ENCODE results near the gene P2RY2. TPM values are rescaled to one million over a fixed set of nuclear protein-coding genes. Genes with fewer than 3 reads are reported as not detected.

Gene P2RY2
- total and polyA plus RNA-seq, 9 of the 15 experiments (the other 6 are each of a cell fraction or from before 2014, with no cell fraction given), result not detected

DNA sequence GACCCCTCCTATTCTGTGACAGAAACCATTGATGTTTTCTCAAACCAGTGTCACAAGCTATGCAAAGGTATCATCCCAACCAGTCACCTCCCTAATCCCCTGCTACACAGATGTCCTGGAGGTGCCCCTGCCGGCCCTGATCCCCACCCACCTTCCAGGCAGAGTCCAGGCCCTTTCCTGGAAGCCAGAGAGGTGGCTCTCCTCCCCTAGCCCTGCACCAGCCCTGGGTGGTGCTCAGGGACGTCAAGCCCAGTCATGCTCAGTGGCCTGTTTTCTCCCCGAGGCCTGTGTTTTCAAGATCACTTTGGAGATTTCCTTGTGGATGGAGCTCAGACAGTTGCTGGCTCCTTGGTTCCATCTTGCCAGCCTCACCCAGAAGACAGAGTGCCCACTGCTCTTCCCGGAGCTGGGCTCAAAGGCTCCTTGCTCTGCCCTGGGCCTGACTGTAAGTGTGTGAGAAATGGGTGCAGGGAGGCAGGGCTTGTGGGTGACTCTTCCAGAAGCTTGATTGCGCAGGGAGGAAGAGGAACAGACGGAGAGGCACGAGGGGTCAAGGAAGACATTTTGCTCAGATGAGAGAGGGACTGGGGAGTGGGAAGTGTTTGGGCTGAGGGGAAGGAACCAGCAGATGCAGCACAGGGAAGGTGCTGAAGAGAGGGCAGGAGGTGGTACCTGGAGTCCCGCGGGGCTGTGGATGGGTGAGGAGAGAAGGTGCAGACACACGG lies 65.4 kb downstream of the P2RY2 start:
- Histone ChIP-seq H2AFZ (ENCODE audit: low read depth, low read length) (0 out of 2 replicates have a peak overlapping the region, but pooled peaks have one; percentile 9), H3K79me2 (ENCODE audit: control insufficient read depth, insufficient read depth, low read length) (no peaks in the 10 kb centered on the region), H3K4me1 (replicated peaks in 1 of 2; ENCODE audit: control insufficient read depth in 2 of 2, insufficient read depth in 2 of 2, low read length in 2 of 2) (peaks cover 9 to 12% of the 10 kb centered on the region in 2 experiments; a peak in 4 of 5 replicates), H3K27ac (ENCODE audit: extremely low read depth, low read depth, low read length) (no peak overlapping the region), H3K36me3 (ENCODE audit: control insufficient read depth, insufficient read depth, low read length) (no peaks in the 10 kb centered on the region), H3K9me3 (replicated peaks; ENCODE audit: control insufficient read depth, insufficient read depth, low read depth, low read length) (no peaks in the 10 kb centered on the region), H3K4me3 (no peak overlapping the region), H4K20me1 (replicated peaks; ENCODE audit: control insufficient read depth, insufficient read depth, low read length) (no peaks in the 10 kb centered on the region; the same call in 1 of the 2 replicates), H3K9ac (ENCODE audit: insufficient read depth in 1 of 2, low read depth in 2 of 2, low read length in 2 of 2) (peak overlapping the region in 1 of 2 experiments; percentile 71; a peak in 1 of 4 replicates), H3K9me1 (ENCODE audit: control insufficient read depth, insufficient read depth, low read length) (peaks cover 5% of the 10 kb centered on the region), H3K4me2 (ENCODE audit: insufficient read depth, low read length) (no peak overlapping the region), H3K27me3 (ENCODE audit: control insufficient read depth in 2 of 2, insufficient read depth in 2 of 2, low read length in 2 of 2) (peaks cover 0 to 6% of the 10 kb centered on the region in 2 experiments; a peak in 1 of 5 replicates)
- 0 out of 2 replicates have a peak, but pooled peaks have one; percentile 14 for TF ChIP-seq TCF3 (CRISPR knock-in tag; IDR thresholded peaks at IDR 0.05)
- TF ChIP-seq DIDO1 (tag; IDR thresholded peaks at IDR 0.05; ENCODE audit: low read depth), result no peak
- TF ChIP-seq NRF1 (conservative IDR thresholded peaks at IDR 0.05 in 1 of 2, IDR thresholded peaks at IDR 0.05 in 1 of 2), result peak; percentile 31 to 32; a peak in 1 of 4 replicates
- no peak for FAIRE-seq
- DNase-seq (ENCODE audit: extremely low read depth in 1 of 4, low spot score in 3 of 4), result peak in 2 of 4 experiments; percentile 28 to 29
- 8% methylated on average over 10 of the region's 10 CpGs for WGBS (ENCODE audit: insufficient coverage, low coverage, missing lambda C conversion rate)
- ChIA-PET CTCF (ENCODE audit: low intra/inter-chr PET ratio) (no interaction called here), POLR2A (interaction anchor here (0.7 to 1.9 kb wide), 5 partner anchors 8 to 155 kb away, joined by 3 to 5 read pairs (median 3); partner anchors contain the start of gene P2RY6)
- BruUV-seq (replicated peaks), result no TSS peak
- intact Hi-C loops (cut with micrococcal nuclease) (no loop called here), in situ Hi-C loops (cut with MboI) (no loop called here)
- no peak for ATAC-seq

DNA sequence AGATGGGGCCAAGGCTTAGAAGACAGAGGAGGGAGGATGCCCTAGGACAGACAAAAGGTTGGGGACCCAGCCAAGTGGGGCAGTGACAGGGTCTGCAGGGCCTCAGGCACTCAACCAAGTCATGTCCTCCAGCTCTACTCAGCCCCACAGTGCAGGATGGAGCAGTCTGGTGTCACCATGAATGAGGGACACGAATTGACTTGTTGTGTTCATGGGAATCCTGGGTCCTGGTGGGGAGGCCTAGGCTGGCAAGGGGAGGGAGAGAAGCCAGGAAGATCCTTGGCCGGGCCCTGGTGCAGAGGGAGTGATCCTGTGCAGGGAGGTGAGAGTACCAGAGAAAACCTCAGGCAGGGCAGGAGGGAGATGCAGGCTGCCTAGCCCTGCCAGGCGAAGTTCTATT lies 66.0 kb downstream of the P2RY2 start:
- WGBS (ENCODE audit: insufficient coverage, low coverage, missing lambda C conversion rate), result 21% methylated on average over 3 of the region's 3 CpGs
- no TSS peak for BruUV-seq (replicated peaks)
- DNase-seq (ENCODE audit: extremely low read depth in 1 of 4, low spot score in 3 of 4), result no peak
- peak overlapping the region in 1 of 2 experiments; percentile 43; a peak in 1 of 4 replicates for H3K9ac ChIP-seq (ENCODE audit: insufficient read depth in 1 of 2, low read depth in 2 of 2, low read length in 2 of 2)
- H3K4me3 ChIP-seq, result no peak overlapping the region
- no peaks in the 10 kb centered on the region for H3K79me2 ChIP-seq (ENCODE audit: control insufficient read depth, insufficient read depth, low read length)
- H2AFZ ChIP-seq (ENCODE audit: low read depth, low read length), result no peak overlapping the region
- no peaks in the 10 kb centered on the region for H3K36me3 ChIP-seq (ENCODE audit: control insufficient read depth, insufficient read depth, low read length)
- POLR2A ChIA-PET, result interaction anchor here (0.7 to 1.9 kb wide), 3 partner anchors 12 to 155 kb away, joined by 3 to 4 read pairs (median 3); partner anchors contain the start of gene P2RY6
- peaks cover 5% of the 10 kb centered on the region for H3K9me1 ChIP-seq (ENCODE audit: control insufficient read depth, insufficient read depth, low read length)
- H4K20me1 ChIP-seq (replicated peaks; ENCODE audit: control insufficient read depth, insufficient read depth, low read length), result no peaks in the 10 kb centered on the region; the same call in 1 of the 2 replicates
- no peak overlapping the region for H3K27ac ChIP-seq (ENCODE audit: extremely low read depth, low read depth, low read length)
- in situ Hi-C loops (cut with MboI) (no loop called here), intact Hi-C loops (cut with micrococcal nuclease) (no loop called here)
- H3K9me3 ChIP-seq (replicated peaks; ENCODE audit: control insufficient read depth, insufficient read depth, low read depth, low read length), result no peaks in the 10 kb centered on the region
- no peak overlapping the region for H3K4me2 ChIP-seq (ENCODE audit: insufficient read depth, low read length)
- FAIRE-seq, result no peak
- CTCF ChIA-PET (ENCODE audit: low intra/inter-chr PET ratio), result no interaction called here
- H3K4me1 ChIP-seq (replicated peaks in 1 of 2; ENCODE audit: control insufficient read depth in 2 of 2, insufficient read depth in 2 of 2, low read length in 2 of 2), result peaks cover 16 to 18% of the 10 kb centered on the region in 2 experiments; a peak in 4 of 5 replicates
- H3K27me3 ChIP-seq (ENCODE audit: control insufficient read depth in 2 of 2, insufficient read depth in 2 of 2, low read length in 2 of 2), result peaks cover 0 to 6% of the 10 kb centered on the region in 2 experiments; a peak in 1 of 5 replicates
- ATAC-seq, result no peak
- TF ChIP-seq ZBTB49 (CRISPR knock-in tag; IDR thresholded peaks at IDR 0.05; ENCODE audit: borderline replicate concordance) (no peak), SRSF7 (optimal IDR thresholded peaks at IDR 0.05; ENCODE audit: low read depth, low read length) (no peak), KDM1A (IDR thresholded peaks at IDR 0.05) (no peak), ELF4 (CRISPR knock-in tag; IDR thresholded peaks at IDR 0.05) (no peak), ZNF232 (CRISPR knock-in tag; IDR thresholded peaks at IDR 0.05) (no peak), FOSL1 (tag; conservative IDR thresholded peaks at IDR 0.05) (no peak), MTF1 (CRISPR knock-in tag; IDR thresholded peaks at IDR 0.05; ENCODE audit: borderline replicate concordance) (no peak)

All from K562 (cell line).